ENCODE measurements around the gene GDAP1L1.
"Not testable (repeated sequence)": the region's sequence is repeated elsewhere in the genome, so short reads cannot be mapped to it uniquely, and the experiment has no call there.

Gene GDAP1L1

DNA sequence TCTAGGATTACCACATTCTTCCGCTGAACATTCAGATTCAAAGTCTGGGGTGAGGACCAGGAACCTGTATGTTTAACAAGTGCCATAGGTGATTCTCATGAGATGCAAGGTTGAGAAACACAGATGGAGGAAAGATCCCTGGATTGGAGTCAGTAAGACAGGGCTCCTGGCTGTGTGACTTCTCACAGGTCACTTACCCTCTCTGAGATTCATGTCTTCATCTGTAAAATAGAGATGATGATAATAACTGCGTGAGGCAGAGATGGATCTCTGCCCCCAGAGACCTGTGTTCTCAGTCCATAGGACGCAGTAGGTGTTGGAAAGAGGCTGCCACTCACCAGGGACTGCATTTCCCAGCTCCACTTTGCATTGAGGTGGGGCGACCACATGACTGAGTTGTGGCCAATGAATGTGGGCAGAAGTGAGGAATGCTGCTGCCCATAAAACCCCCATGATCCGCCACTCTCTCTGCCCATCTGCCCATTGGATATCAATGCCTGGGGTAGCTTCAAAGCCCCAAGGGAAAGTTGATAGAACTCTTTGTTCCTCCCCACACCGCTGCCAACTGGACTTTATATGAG, 13.6 kb upstream of the GDAP1L1 start:
- ChIA-PET POLR2A (no interaction called here), CTCF (interaction anchor here (0.7 to 2.8 kb wide), 4 partner anchors 9 to 78 kb away, joined by 3 to 12 read pairs (median 6); partner anchors contain the start of gene FITM2)
- TF ChIP-seq, protein P1, sequence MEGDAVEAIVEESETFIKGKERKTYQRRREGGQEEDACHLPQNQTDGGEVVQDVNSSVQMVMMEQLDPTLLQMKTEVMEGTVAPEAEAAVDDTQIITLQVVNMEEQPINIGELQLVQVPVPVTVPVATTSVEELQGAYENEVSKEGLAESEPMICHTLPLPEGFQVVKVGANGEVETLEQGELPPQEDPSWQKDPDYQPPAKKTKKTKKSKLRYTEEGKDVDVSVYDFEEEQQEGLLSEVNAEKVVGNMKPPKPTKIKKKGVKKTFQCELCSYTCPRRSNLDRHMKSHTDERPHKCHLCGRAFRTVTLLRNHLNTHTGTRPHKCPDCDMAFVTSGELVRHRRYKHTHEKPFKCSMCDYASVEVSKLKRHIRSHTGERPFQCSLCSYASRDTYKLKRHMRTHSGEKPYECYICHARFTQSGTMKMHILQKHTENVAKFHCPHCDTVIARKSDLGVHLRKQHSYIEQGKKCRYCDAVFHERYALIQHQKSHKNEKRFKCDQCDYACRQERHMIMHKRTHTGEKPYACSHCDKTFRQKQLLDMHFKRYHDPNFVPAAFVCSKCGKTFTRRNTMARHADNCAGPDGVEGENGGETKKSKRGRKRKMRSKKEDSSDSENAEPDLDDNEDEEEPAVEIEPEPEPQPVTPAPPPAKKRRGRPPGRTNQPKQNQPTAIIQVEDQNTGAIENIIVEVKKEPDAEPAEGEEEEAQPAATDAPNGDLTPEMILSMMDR (IDR thresholded peaks at IDR 0.05; ENCODE audit: control extremely low read depth, extremely low read depth, low read depth, missing control alignments) = no peak
- DNase-seq (ENCODE audit: extremely low spot score) = no peak

DNA sequence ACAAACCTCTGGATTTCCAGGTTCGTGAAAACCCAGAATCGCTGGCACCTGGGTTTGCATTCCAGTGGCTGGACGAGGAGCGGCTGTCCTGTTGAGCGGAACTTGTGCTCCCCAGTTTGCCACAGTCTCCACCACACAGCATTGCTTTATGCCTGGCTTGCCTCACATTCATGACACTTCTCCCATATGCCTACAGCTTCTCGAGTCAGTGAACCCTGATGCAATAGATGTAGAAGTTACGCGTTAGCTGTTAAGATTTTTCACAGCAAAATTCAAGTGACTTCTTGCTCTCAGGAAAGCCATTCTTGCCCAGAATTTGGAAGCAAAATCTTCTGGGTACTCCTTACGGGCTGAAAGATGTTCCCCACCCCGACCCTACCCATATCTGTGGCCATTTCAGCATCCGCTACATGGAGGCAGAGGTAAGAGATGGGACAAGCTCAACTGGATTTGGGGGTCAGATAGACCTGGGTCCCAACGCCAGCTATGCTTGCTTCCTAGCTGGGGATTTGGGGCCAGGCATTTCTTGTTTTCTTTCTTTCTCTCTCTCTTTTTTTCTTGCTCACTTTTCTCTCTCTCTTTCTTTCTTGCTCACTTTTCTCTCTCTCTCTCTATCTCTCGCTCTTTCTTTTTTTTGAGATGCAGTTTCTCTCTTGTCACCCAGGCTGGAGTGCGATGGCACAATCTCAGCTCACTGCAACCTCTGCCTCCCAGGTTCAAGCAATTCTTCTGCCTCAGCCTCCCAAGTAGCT, 12.4 kb upstream of the GDAP1L1 start:
- TF ChIP-seq, protein P1 (IDR thresholded peaks at IDR 0.05; ENCODE audit: control extremely low read depth, extremely low read depth, low read depth, missing control alignments) = no peak
- ChIA-PET POLR2A (interaction anchor here (0.6 kb wide), 1 partner anchor 490 kb away, joined by 3 read pairs; no protein-coding TSS in a partner anchor), CTCF (interaction anchor here (1.2 to 2.8 kb wide), 4 partner anchors 10 to 76 kb away, joined by 4 to 12 read pairs (median 6); partner anchors contain the start of gene FITM2)
- DNase-seq (ENCODE audit: extremely low spot score) = no peak

GRCh38 chr20:44235702-44236101, 11.4 kb upstream of the GDAP1L1 start:
- DNase-seq (ENCODE audit: extremely low spot score) = no peak
- TF ChIP-seq, protein P1 (IDR thresholded peaks at IDR 0.05; ENCODE audit: control extremely low read depth, extremely low read depth, low read depth, missing control alignments) = no peak
- CTCF ChIA-PET = interaction anchor here (1.2 to 2.8 kb wide), 2 partner anchors 11 to 19 kb away, joined by 5 to 12 read pairs; no protein-coding TSS in a partner anchor
- POLR2A ChIA-PET = no interaction called here

GRCh38 chr20:44236840-44237239, 10.3 kb upstream of the GDAP1L1 start:
- CTCF ChIA-PET = interaction anchor here (1.0 to 1.6 kb wide), 2 partner anchors 20 to 74 kb away, joined by 3 to 4 read pairs; partner anchors contain the start of gene FITM2

DNA sequence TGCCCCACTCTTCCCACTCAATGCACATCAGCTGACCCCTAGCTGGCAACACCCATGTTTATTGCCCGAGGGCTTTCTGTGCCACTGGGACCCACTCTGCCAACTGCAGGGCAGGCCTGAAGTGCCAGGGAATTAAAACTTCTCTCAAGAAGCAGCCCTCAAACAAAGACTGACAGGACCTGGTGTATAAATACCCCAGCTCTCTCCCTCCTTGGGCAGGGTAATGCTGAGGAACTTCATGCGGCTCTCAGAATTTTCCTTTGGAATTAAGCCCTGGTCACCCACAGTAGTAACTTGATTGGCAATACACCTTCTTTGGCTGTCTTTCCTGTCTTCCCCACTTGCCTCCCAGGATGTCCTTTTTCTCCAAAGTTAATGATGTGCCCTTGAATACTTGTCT, 5.3 kb upstream of the GDAP1L1 start:
- DNase-seq (ENCODE audit: extremely low spot score) = no peak
- CTCF ChIA-PET = interaction anchor here (0.7 kb wide), 1 partner anchor 24 kb away, joined by 3 read pairs; no protein-coding TSS in a partner anchor
- POLR2A ChIA-PET = no interaction called here
- TF ChIP-seq, protein P1 (IDR thresholded peaks at IDR 0.05; ENCODE audit: control extremely low read depth, extremely low read depth, low read depth, missing control alignments) = no peak

More at GRCh38 chr20:44236840-44237239, 10.3 kb upstream of the GDAP1L1 start:
- POLR2A ChIA-PET; DNase-seq (ENCODE audit: extremely low spot score): not testable (repeated sequence)

- TF ChIP-seq, protein P1 (IDR thresholded peaks at IDR 0.05; ENCODE audit: control extremely low read depth, extremely low read depth, low read depth, missing control alignments) = no peak
- POLR2A ChIA-PET = no interaction called here
- CTCF ChIA-PET = interaction anchor here (1.3 to 3.7 kb wide), 3 partner anchors 18 to 31 kb away, joined by 3 to 16 read pairs (median 4); no protein-coding TSS in a partner anchor
- DNase-seq (ENCODE audit: extremely low spot score) = no peak
These were observed 1.1 kb upstream of the GDAP1L1 start for GRCh38 chr20:44245977-44246376.

Data from GM10248 (cell line).